ENCODE data around the gene COL6A1. TPM values are rescaled to one million over a fixed set of nuclear protein-coding genes. Genes with fewer than 3 reads are reported as not detected.

Gene COL6A1
- polyA plus RNA-seq, 1 of the 3 experiments (the other 2 are of a cell fraction), result 107 TPM

GRCh38 chr21:45947716-45948255 is 33.8 kb upstream of the COL6A1 start (continued):
- TF ChIP-seq PBX3 (IDR thresholded peaks at IDR 0.05) (no peak), FOSL2 (IDR thresholded peaks at IDR 0.05; ENCODE audit: borderline replicate concordance, low read depth) (no peak), EP300 (IDR thresholded peaks at IDR 0.05; ENCODE audit: borderline replicate concordance in 1 of 2, low read depth in 1 of 2, low read length in 1 of 2) (no peak), NRF1 (IDR thresholded peaks at IDR 0.05; ENCODE audit: low read depth, low read length) (no peak), NFIC (IDR thresholded peaks at IDR 0.05; ENCODE audit: borderline replicate concordance) (no peak), SIN3A (IDR thresholded peaks at IDR 0.05; ENCODE audit: borderline replicate concordance, low read depth, low read length) (no peak), JUND (IDR thresholded peaks at IDR 0.05) (no peak), MXI1 (IDR thresholded peaks at IDR 0.05; ENCODE audit: low read depth, low read length) (no peak), GATA2 (CRISPR knock-in tag; IDR thresholded peaks at IDR 0.05) (no peak), FOXM1 (IDR thresholded peaks at IDR 0.05; ENCODE audit: low read depth) (no peak)

- WGBS (ENCODE audit: low lambda C conversion rate), result 80% methylated on average over 20 of the region's 29 CpGs
- Histone ChIP-seq H3K9me2 (no peaks in the 10 kb centered on the region), H4K20me1 (ENCODE audit: insufficient read depth) (no peaks in the 10 kb centered on the region), H3K4me2 (no peak overlapping the region), H2AFZ (ENCODE audit: low read depth) (no peak overlapping the region), H3K9ac (no peak overlapping the region), H3F3A (replicated peaks; ENCODE audit: insufficient read depth) (no peaks in the 10 kb centered on the region), H3K4me1 (ENCODE audit: control insufficient read depth in 1 of 2, insufficient read depth in 2 of 2, low read depth in 1 of 2, low read length in 1 of 2) (peaks cover 0 to 9% of the 10 kb centered on the region in 2 experiments; a peak in 1 of 4 replicates), H3K36me3 (replicated peaks in 1 of 2; ENCODE audit: control insufficient read depth in 1 of 2, insufficient read depth in 2 of 2, low read length in 1 of 2) (no peaks in the 10 kb centered on the region), H3K4me3 (ENCODE audit: low read depth in 2 of 2, low read length in 1 of 2) (no peak overlapping the region), H3K27me3 (ENCODE audit: insufficient read depth) (no peaks in the 10 kb centered on the region), H3K79me2 (ENCODE audit: insufficient read depth) (no peaks in the 10 kb centered on the region), H3K27ac (ENCODE audit: low read depth in 2 of 2, low read length in 1 of 2) (no peak overlapping the region), H3K9me3 (no peaks in the 10 kb centered on the region)
- no peak for DNase-seq
- CTCF ChIA-PET, result interaction anchor here (1.1 kb wide), 1 partner anchor 195 kb away, joined by 3 read pairs; no protein-coding TSS in a partner anchor
- no peak for TF ChIP-seq TAF1 (IDR thresholded peaks at IDR 0.05; ENCODE audit: borderline replicate concordance, low read depth, low read length)
- no peak for TF ChIP-seq SMC3 (IDR thresholded peaks at IDR 0.05; ENCODE audit: low read depth, low read length)
- TF ChIP-seq GABPA (IDR thresholded peaks at IDR 0.05; ENCODE audit: low read depth), result no peak
- no peak for TF ChIP-seq RFX5 (IDR thresholded peaks at IDR 0.05; ENCODE audit: low read length)
- TF ChIP-seq FOXM1 (IDR thresholded peaks at IDR 0.05; ENCODE audit: low read depth), result no peak
- no peak for TF ChIP-seq USF2 (IDR thresholded peaks at IDR 0.05; ENCODE audit: borderline replicate concordance, low read depth, low read length)
- TF ChIP-seq EP300 (IDR thresholded peaks at IDR 0.05; ENCODE audit: borderline replicate concordance in 1 of 2, low read depth in 1 of 2, low read length in 1 of 2), result no peak
- TF ChIP-seq TCF12 (IDR thresholded peaks at IDR 0.05), result no peak
- TF ChIP-seq USF1 (IDR thresholded peaks at IDR 0.05; ENCODE audit: borderline replicate concordance, low read depth), result no peak
- TF ChIP-seq ZBTB33 (IDR thresholded peaks at IDR 0.05; ENCODE audit: borderline replicate concordance, low read depth), result no peak
- no peak for TF ChIP-seq MEF2A (IDR thresholded peaks at IDR 0.05; ENCODE audit: borderline replicate concordance, low read depth)
- POLR2A ChIA-PET, result no interaction called here
Observed at GRCh38 chr21:45948576-45949141, 32.9 kb upstream of the COL6A1 start.
